RWPE1 (cell line): ENCODE results near the gene FEZ2.

Experiments used
- CTCF ChIA-PET: fragments of 350-600 bp; sonication (Branson Sonifier 250); formaldehyde crosslinking; extraction: SDS; loops from one replicate; lab custom pipeline; 2021; lab: Yijun Ruan, JAX
- POLR2A ChIA-PET: fragments of 400-600 bp; formaldehyde crosslinking; extraction: SDS; loops from one replicate; lab custom pipeline; 2020; ENCODE audit warnings: antibody characterized with exemption; ENCODE audit not compliant: low non-redundant PET; lab: Yijun Ruan, JAX
- DNase-seq: peaks from one replicate; pipeline ENCODE4 v3.0.0; 2012; ENCODE audit warnings: low spot score
- H3K27ac ChIP-seq: fragments of 450-650 bp; 2 replicates; pipeline ENCODE4 v1.5.1; 2017
- TF ChIP-seq, protein P1 (sequence below): fragments of 450-650 bp; conservative IDR thresholded peaks from 2 replicates; pipeline ENCODE4 v1.5.1; 2017; ENCODE audit warnings: low read depth, mild to moderate bottlenecking

Gene FEZ2

DNA sequence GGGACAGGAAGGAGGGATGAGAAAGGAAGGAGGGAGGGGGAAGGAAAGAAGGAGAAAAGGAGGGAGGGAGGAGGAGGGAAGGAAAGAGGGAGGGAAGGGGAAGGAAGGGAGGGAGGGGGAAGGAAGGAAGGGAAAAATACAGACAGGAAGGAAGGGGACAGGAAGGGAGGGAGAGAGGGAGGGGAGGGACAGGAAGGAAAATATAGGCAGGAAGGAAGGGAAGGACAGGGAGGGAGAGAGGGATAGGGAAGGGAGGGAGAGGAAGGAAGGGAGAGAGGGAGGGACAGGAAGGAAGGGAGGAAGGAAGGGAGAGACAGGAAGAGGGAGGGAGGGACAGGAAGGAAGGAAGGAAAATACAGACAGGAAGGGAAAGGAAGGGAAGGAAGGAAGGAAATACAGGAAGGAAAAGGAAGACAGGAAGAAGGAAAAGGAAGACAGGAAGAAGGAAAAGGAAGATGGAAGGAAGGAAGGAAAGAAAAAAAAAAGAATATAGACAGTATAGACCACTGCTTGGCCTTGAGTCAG lies 63.6 kb downstream of the FEZ2 start:
- TF ChIP-seq, protein P1, sequence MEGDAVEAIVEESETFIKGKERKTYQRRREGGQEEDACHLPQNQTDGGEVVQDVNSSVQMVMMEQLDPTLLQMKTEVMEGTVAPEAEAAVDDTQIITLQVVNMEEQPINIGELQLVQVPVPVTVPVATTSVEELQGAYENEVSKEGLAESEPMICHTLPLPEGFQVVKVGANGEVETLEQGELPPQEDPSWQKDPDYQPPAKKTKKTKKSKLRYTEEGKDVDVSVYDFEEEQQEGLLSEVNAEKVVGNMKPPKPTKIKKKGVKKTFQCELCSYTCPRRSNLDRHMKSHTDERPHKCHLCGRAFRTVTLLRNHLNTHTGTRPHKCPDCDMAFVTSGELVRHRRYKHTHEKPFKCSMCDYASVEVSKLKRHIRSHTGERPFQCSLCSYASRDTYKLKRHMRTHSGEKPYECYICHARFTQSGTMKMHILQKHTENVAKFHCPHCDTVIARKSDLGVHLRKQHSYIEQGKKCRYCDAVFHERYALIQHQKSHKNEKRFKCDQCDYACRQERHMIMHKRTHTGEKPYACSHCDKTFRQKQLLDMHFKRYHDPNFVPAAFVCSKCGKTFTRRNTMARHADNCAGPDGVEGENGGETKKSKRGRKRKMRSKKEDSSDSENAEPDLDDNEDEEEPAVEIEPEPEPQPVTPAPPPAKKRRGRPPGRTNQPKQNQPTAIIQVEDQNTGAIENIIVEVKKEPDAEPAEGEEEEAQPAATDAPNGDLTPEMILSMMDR = no peak
- POLR2A ChIA-PET = no interaction called here
- no peak overlapping the region for H3K27ac ChIP-seq
- no peak for DNase-seq
- CTCF ChIA-PET = no interaction called here

DNA sequence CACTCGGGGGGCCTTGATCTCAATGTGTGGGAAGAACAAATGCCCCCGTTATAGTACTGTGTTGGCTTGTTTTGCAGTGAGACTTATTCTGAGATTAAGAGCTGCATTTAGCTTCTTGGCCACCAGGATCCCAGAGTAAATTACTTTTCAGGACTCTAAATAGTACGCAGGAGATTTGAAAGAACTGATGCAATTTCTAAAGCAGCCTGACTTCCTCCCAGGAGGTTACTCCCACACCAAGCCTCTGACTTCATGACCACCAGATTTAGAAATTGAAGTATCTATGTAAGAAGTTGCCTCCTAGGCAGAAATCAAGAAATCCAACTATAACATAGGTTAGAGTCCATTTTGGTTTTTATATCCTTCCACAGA lies 67.0 kb downstream of the FEZ2 start:
- CTCF ChIA-PET = interaction anchor here (0.6 kb wide), 1 partner anchor 12 kb away, joined by 3 read pairs; no protein-coding TSS in a partner anchor
- TF ChIP-seq, protein P1 = no peak
- POLR2A ChIA-PET = no interaction called here
- no peak overlapping the region for H3K27ac ChIP-seq
- no peak for DNase-seq

DNA sequence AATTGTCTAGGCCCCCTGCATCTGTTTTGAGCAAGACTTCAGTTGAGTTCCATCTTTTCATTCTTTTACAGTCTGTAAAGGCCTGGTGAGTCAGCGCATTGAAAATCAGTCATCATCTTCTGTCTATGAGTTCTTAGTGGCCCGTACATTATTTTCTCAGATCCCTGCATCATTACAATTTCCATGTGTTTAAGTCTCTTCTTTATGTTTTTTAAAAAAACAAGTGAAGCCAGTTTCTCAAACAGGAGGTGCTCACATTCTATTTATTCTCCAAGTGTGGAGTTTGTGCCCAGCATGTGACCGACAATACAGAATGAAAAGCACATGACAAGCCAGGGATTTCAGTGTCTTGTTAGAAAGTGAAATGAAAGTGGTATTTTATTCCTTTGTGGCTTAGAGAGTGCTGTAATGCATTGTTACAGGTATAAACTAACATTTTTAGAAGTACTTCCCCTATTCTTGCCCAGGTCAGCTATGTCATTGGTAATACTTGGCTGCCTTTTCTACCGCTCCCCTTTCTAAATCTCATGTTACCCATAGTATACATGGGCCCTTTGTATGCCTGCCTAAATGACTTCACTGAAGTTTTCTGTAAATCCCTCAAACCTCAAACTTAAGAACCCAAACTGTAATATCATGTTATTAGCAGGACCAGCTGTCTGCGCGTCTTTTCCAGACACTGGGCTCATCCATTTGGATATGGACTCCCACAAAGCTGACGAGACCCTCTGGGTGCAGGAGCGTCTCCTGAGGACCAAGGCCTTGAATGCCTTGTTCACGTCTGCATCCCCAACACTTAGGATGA lies 67.6 kb downstream of the FEZ2 start:
- TF ChIP-seq, protein P1 = no peak
- ChIA-PET POLR2A (no interaction called here), CTCF (no interaction called here)
- no peak overlapping the region for H3K27ac ChIP-seq
- no peak for DNase-seq

DNA sequence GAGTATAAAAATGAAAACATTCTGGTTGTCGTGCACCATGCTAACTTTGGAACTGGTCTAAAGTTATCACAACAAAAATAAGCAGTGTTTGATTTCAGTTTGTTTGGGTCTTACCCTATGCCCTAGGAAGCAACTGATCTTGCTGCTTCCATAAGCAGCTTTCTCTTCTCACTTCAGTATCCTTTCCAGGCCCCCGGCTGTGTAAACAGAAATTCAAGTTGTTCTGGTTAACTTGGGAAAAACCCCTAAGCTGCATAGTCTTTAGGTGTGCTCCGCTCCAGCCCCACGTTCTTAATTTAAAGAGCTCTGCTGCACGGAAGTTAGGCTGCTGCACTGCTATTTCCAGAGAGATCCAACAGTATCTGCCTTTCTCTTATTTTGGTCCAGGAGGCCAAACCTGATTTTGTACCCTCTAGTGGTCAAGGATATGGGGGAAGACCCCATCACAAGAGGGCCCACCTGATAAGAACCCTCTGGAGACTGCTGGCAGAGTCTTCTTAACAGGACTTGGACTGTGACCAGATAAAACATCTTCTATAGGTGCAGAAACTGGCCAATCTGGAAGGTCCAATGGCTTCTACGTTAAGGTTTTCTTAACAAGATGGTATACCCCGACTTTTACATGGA lies 69.1 kb downstream of the FEZ2 start:
- POLR2A ChIA-PET = no interaction called here
- no peak for DNase-seq
- TF ChIP-seq, protein P1 = no peak
- H3K27ac ChIP-seq = no peak overlapping the region
- CTCF ChIA-PET = no interaction called here

DNA sequence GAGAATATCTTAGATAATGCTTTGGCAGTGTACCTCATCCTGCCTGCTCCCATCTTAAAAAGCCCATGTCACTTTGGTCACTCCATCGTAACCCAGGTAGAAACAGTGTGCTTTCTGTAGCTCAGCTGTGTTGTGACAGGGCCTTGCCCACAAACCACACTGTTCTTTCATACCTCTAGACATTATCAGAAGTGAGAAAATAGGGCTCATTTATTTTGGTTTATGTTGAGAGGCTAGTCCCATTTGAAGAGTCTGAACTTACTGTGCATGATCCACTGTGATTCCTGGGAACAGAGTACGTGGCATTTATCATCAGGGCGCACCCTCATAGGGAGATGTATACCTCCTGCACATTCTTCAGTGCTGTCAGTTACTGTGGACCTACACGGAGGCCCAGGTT lies 69.7 kb downstream of the FEZ2 start:
- TF ChIP-seq, protein P1 = no peak
- ChIA-PET CTCF (no interaction called here), POLR2A (no interaction called here)

DNA sequence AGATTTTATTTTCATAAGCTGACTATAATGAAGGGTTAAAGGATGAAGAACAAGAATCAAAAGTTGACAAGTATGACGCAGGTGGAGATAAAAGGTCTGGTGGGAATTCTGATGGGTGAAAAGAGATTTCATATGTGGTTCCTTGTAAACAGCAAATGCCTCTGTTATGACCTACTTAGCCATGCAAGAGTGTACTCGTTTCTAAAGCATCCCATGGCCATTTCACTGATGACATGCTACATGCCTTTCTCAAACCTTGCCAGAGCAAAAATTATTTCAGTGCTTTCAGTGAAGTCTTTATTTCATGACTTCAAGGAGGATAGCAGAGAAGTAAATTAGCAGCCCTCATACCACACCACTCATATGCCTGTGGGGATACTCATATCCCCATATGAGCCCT lies 71.7 kb downstream of the FEZ2 start:
- H3K27ac ChIP-seq = no peak overlapping the region
- TF ChIP-seq, protein P1 = no peak
- ChIA-PET CTCF (no interaction called here), POLR2A (no interaction called here)
- no peak for DNase-seq

More for the DNA sequence above, 69.7 kb downstream of the FEZ2 start:
- DNase-seq = no peak
- H3K27ac ChIP-seq = no peak overlapping the region
